Transverse colon (tissue), 3 donors: ENCODE measurements around the gene CCDC51.

Experiments
- CTCF ChIP-seq, 5 experiments: fragments of 200-600 bp in 3 of 5; fragments of 450-650 bp in 2 of 5; sonication (generic) in 3 of 5; IDR thresholded peaks; 1 replicate in 2 of 5; 2 replicates in 3 of 5; pipeline ENCODE4 v1.5.1; 2016 to 2017; ENCODE audit warnings: antibody characterized with exemption in 5 of 5, inconsistent platforms in 3 of 5, mild to moderate bottlenecking in 2 of 5, moderate library complexity in 1 of 5
- EP300 ChIP-seq: sonication (generic); formaldehyde crosslinking; IDR thresholded peaks from one replicate; pipeline ENCODE4 v1.6.1; 2017; ENCODE audit warnings: antibody characterized with exemption, low read depth

DNA sequence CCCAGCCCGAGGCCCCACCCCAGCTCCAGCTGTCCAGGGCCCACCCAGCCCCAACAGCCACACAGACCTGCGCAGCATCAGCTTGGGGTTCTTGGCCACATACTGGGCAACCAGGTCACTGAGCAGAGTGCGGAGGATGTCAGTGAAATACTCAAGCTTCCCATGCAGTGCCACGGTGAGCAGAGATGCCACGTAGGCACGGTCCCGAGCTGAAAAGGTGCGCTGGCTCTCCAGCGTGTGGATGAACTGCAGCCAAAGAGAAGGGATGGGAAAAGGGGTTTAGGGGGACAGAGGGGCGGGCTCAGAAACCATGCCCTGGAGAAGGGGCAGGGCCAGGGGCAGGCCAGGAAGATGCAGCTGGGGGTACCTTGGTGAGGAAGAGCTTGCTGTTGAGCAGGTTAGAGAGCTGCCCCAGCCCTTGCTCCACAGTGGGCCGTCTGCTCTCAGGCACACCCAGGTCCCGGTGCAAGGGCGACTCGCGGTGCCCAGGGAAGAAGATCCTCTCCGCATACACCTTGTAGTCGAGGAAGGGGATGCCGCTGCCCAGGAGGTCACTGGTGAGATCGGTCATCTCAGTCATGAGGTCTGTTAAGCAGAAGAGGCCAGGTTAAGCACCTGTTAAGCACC, 27.4 kb downstream of the CCDC51 start:
- no peak for TF ChIP-seq EP300
- no peak for TF ChIP-seq CTCF (IDR thresholded peaks at IDR 0.05)
